AG04449 (cell line): ENCODE results near the gene MPC1L.
"Not testable (repeated sequence)": the region's sequence is repeated elsewhere in the genome, so short reads cannot be mapped to it uniquely, and the experiment has no call there.

Experiments used
- CTCF ChIA-PET: fragments of 350-600 bp; formaldehyde crosslinking; extraction: SDS; loops from one replicate; lab custom pipeline; 2021; ENCODE audit warnings: antibody characterized with exemption; lab: Yijun Ruan, JAX
- POLR2A ChIA-PET: fragments of 400-600, 350-600 bp; formaldehyde crosslinking; extraction: SDS; loops from one replicate; lab custom pipeline; 2020; ENCODE audit warnings: antibody characterized with exemption, inconsistent platforms; lab: Yijun Ruan, JAX
- DNase-seq: peaks from one replicate; pipeline ENCODE4 v3.0.0-alpha.2; 2010; ENCODE audit warnings: low read depth, low spot score
- H3K4me3 ChIP-seq: 2 replicates; pipeline ENCODE4 v1.5.1; 2011; ENCODE audit warnings: low read depth, mild to moderate bottlenecking, control low read depth, low read length
- CTCF ChIP-seq: IDR thresholded peaks from one replicate; pipeline ENCODE4 v1.5.1; 2011; ENCODE audit warnings: mild to moderate bottlenecking, moderate library complexity, low read length, control low read depth, inconsistent platforms; ENCODE audit not compliant: insufficient read depth; ENCODE audit errors: missing control alignments

Gene MPC1L

GRCh38 chrX:40623139-40623536 lies at the start of gene MPC1L:
Gene MPC1L, plus strand, starts transcription at chrX:40623428. Its CDS starts 138 bp downstream, at chrX:40623566.
- ChIA-PET POLR2A (no interaction called here), CTCF (interaction anchor here (0.7 kb wide), 1 partner anchor 78 kb away, joined by 3 read pairs; no protein-coding TSS in a partner anchor)
- no peak for TF ChIP-seq CTCF
- no peak for DNase-seq
- H3K4me3 ChIP-seq, result no peak within 1 kb of the TSS

GRCh38 chrX:40573763-40574162 lies 49.5 kb upstream of the MPC1L start:
- no peak for DNase-seq
- ChIA-PET POLR2A (no interaction called here), CTCF (interaction anchor here (0.6 to 1.6 kb wide), 2 partner anchors 15 to 29 kb away, joined by 3 to 5 read pairs; no protein-coding TSS in a partner anchor)
- TF ChIP-seq CTCF, result peak; percentile 47
- H3K4me3 ChIP-seq, result no peak overlapping the region

- peak; percentile 9 for DNase-seq
- CTCF ChIA-PET, result interaction anchor here (0.6 to 1.1 kb wide), 2 partner anchors 31 to 312 kb away, joined by 3 to 5 read pairs; no protein-coding TSS in a partner anchor
- POLR2A ChIA-PET, result not testable (repeated sequence)
These were observed 47.8 kb upstream of the MPC1L start for GRCh38 chrX:40575411-40575810.

GRCh38 chrX:40576291-40576690 lies 46.9 kb upstream of the MPC1L start:
- POLR2A ChIA-PET, result no interaction called here
- no peak overlapping the region for H3K4me3 ChIP-seq
- no peak for DNase-seq
- CTCF ChIA-PET, result interaction anchor here (1.1 kb wide), 1 partner anchor 32 kb away, joined by 5 read pairs; no protein-coding TSS in a partner anchor
- no peak for TF ChIP-seq CTCF

More at GRCh38 chrX:40575411-40575810, 47.8 kb upstream of the MPC1L start:
- H3K4me3 ChIP-seq, result not testable (repeated sequence)

- ChIA-PET CTCF (no interaction called here), POLR2A (no interaction called here)
- H3K4me3 ChIP-seq, result no peak overlapping the region
- no peak for DNase-seq
- no peak for TF ChIP-seq CTCF
These were observed 45.1 kb upstream of the MPC1L start for GRCh38 chrX:40578039-40578695.

GRCh38 chrX:40579141-40579540 lies 44.1 kb upstream of the MPC1L start:
- ChIA-PET POLR2A (interaction anchor here (0.7 kb wide), 1 partner anchor 106 kb away, joined by 3 read pairs; no protein-coding TSS in a partner anchor), CTCF (no interaction called here)
- no peak overlapping the region for H3K4me3 ChIP-seq
- TF ChIP-seq CTCF, result no peak
- no peak for DNase-seq
